Thyroid gland (tissue), 4 donors: ENCODE data around the gene TAS2R60. TPM values are rescaled to one million over a fixed set of nuclear protein-coding genes. Genes with fewer than 3 reads are reported as not detected.

ENCODE experiments used
- DNase-seq, 2 donors: peaks; one replicate each; pipeline ENCODE4 v3.0.0-alpha.2; 2019
- H3K27ac ChIP-seq, 3 donors: fragments of 200-600 bp; sonication (generic); 1 replicate in 2 of 3; 2 replicates in 1 of 3; pipeline ENCODE4 v1.5.1; 2016 to 2019; ENCODE audit warnings: mild to moderate bottlenecking in 1 of 3, moderate library complexity in 1 of 3
- H3K27me3 ChIP-seq: fragments of 200-600 bp; sonication (generic); one replicate; pipeline ENCODE4 v1.5.1; 2019
- H3K36me3 ChIP-seq, 2 donors: fragments of 200-600 bp; sonication (generic); one replicate each; pipeline ENCODE4 v1.5.1; 2016 to 2019
- H3K4me1 ChIP-seq, 2 donors: fragments of 200-600 bp; sonication (generic); one replicate each; pipeline ENCODE4 v1.5.1; 2017 to 2019
- H3K4me3 ChIP-seq, 3 donors: fragments of 200-600 bp; sonication (generic); replicated peaks in 1 of 3; 1 replicate in 2 of 3; 2 replicates in 1 of 3; pipeline ENCODE4 v1.5.1; 2016; ENCODE audit warnings: mild to moderate bottlenecking in 1 of 3
- H3K9me3 ChIP-seq: fragments of 200-600 bp; sonication (generic); one replicate; pipeline ENCODE4 v1.5.1; 2017
- POLR2A ChIP-seq, 2 donors: fragments of 450-650 bp; IDR thresholded peaks; one replicate each; pipeline ENCODE4 v1.6.1; 2017; ENCODE audit warnings: antibody characterized with exemption in 2 of 2, mild to moderate bottlenecking in 2 of 2, moderate library complexity in 1 of 2
- WGBS, 2 donors: methylation state at CpG; one replicate each; pipeline ENCODE4 v1.1.5; 2017; 5-methylcytosine and 5-hydroxymethylcytosine counted together
- intact Hi-C: fragments of 100-400 bp; cut with DNase I; formaldehyde crosslinking; loops from one replicate; pipeline ENCODE4 v1.15.1; 2023
- total RNA-seq, 4 donors: library from RNA; depleted of rRNA; stranded (reverse); fragments of >200 nt; gene quantifications; one replicate each; pipeline ENCODE4 v1.2.3, GENCODE V29; 2016
- TF ChIP-seq, protein P1 (sequence below), 6 experiments: fragments of 200-600 bp in 3 of 6; fragments of 450-650 bp in 3 of 6; sonication (generic) in 3 of 6; IDR thresholded peaks; one replicate each; pipeline ENCODE4 v1.5.1; 2016 to 2019; ENCODE audit warnings: antibody characterized with exemption in 6 of 6, mild to moderate bottlenecking in 2 of 6, inconsistent platforms in 1 of 6, moderate library complexity in 1 of 6

The TAS2R60 gene
- total RNA-seq, 4 donors from 2014 or later = not detected

- no peaks in the 10 kb centered on the region for H3K9me3 ChIP-seq
- no peak for TF ChIP-seq POLR2A (IDR thresholded peaks at IDR 0.05)
- TF ChIP-seq, protein P1, sequence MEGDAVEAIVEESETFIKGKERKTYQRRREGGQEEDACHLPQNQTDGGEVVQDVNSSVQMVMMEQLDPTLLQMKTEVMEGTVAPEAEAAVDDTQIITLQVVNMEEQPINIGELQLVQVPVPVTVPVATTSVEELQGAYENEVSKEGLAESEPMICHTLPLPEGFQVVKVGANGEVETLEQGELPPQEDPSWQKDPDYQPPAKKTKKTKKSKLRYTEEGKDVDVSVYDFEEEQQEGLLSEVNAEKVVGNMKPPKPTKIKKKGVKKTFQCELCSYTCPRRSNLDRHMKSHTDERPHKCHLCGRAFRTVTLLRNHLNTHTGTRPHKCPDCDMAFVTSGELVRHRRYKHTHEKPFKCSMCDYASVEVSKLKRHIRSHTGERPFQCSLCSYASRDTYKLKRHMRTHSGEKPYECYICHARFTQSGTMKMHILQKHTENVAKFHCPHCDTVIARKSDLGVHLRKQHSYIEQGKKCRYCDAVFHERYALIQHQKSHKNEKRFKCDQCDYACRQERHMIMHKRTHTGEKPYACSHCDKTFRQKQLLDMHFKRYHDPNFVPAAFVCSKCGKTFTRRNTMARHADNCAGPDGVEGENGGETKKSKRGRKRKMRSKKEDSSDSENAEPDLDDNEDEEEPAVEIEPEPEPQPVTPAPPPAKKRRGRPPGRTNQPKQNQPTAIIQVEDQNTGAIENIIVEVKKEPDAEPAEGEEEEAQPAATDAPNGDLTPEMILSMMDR (IDR thresholded peaks at IDR 0.05) = no peak
- no peaks in the 10 kb centered on the region for H3K36me3 ChIP-seq
- no peak overlapping the region for H3K4me3 ChIP-seq
- H3K4me1 ChIP-seq = no peaks in the 10 kb centered on the region
- H3K27me3 ChIP-seq = peaks cover 5% of the 10 kb centered on the region
- DNase-seq = no peak
- intact Hi-C loops = no loop called here
- 85 to 86% methylated on average over 1 of the region's 1 CpG for WGBS, 2 donors
- H3K27ac ChIP-seq = no peak overlapping the region
These were observed 8.5 kb downstream of the TAS2R60 start for GRCh38 chr7:143451746-143452145.

GRCh38 chr7:143452495-143452894, 9.2 kb downstream of the TAS2R60 start:
- Histone ChIP-seq H3K27me3 (peaks cover 1% of the 10 kb centered on the region), H3K27ac (no peak overlapping the region), H3K36me3 (no peaks in the 10 kb centered on the region), H3K4me1 (no peaks in the 10 kb centered on the region), H3K9me3 (no peaks in the 10 kb centered on the region), H3K4me3 (no peak overlapping the region)
- intact Hi-C loops = no loop called here
- WGBS, 2 donors = 85 to 93% methylated on average over 2 of the region's 2 CpGs
- no peak for DNase-seq
- TF ChIP-seq, protein P1 (IDR thresholded peaks at IDR 0.05) = no peak
- no peak for TF ChIP-seq POLR2A (IDR thresholded peaks at IDR 0.05)

DNA sequence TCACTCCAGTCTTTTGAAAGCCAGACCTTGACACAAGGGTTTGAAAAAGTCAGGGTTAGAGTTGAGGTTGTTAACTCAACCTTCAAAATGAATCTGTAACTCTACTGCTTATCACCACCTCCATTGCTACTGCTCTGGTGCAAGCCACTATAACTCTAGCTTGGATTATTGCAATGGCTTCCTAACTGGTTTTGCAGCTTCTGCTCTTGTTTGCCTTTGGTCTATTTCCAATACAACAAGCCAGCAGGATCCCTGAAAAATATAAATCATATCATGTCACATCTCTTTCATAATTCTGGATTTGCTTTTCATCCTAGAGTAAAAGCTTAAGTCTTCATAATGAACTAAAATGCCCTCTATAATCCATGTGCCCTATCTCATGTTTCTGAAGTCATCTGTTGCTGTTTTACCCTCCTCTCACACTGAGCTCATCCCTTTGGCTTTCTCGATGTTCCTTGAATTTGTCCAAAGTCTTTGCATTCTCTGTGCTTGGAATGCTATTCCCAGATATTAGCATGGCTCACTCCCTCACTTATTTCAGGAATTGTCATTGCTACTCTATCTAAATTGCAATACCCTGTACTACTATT, 10.9 kb downstream of the TAS2R60 start:
- no peak for DNase-seq
- Histone ChIP-seq H3K27me3 (no peaks in the 10 kb centered on the region), H3K27ac (no peak overlapping the region), H3K36me3 (no peaks in the 10 kb centered on the region), H3K9me3 (no peaks in the 10 kb centered on the region), H3K4me1 (no peaks in the 10 kb centered on the region), H3K4me3 (no peak overlapping the region)
- intact Hi-C loops = no loop called here
- 77 to 78% methylated on average over 1 of the region's 1 CpG for WGBS, 2 donors
- TF ChIP-seq POLR2A (IDR thresholded peaks at IDR 0.05) = no peak
- TF ChIP-seq, protein P1 (IDR thresholded peaks at IDR 0.05) = no peak

GRCh38 chr7:143455491-143455890, 12.2 kb downstream of the TAS2R60 start:
- intact Hi-C loops = no loop called here
- no peaks in the 10 kb centered on the region for H3K9me3 ChIP-seq
- no peaks in the 10 kb centered on the region for H3K27me3 ChIP-seq
- TF ChIP-seq POLR2A (IDR thresholded peaks at IDR 0.05) = no peak
- TF ChIP-seq, protein P1 (IDR thresholded peaks at IDR 0.05) = no peak
- no peaks in the 10 kb centered on the region for H3K4me1 ChIP-seq
- 91 to 94% methylated on average over 2 of the region's 2 CpGs for WGBS, 2 donors
- no peaks in the 10 kb centered on the region for H3K36me3 ChIP-seq
- no peak for DNase-seq
- no peak overlapping the region for H3K4me3 ChIP-seq
- H3K27ac ChIP-seq = no peak overlapping the region

DNA sequence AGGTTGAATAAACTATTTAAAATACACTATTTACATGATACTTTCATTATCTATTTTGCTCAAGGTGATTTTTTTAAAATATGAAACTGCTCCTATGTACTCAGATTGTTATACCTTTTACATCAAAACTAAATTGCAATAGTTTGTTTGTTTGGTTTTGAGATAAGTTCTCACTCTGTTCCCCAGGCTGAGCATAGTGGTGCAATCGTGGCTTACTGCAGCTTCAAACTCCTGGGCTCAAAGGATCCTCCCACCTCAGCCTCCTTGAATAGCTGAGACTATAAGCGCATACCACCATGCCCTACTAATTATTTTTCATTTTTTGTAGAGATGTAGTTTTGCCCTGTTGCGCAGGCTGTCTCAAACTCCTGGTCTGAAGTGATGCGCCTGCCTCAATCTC, 12.7 kb downstream of the TAS2R60 start:
- H3K9me3 ChIP-seq = no peaks in the 10 kb centered on the region
- H3K36me3 ChIP-seq = no peaks in the 10 kb centered on the region
- WGBS, 2 donors = 88 to 90% methylated on average over 4 of the region's 4 CpGs
- no peaks in the 10 kb centered on the region for H3K4me1 ChIP-seq
- no peaks in the 10 kb centered on the region for H3K27me3 ChIP-seq
- intact Hi-C loops = no loop called here
- H3K27ac ChIP-seq = no peak overlapping the region
- TF ChIP-seq, protein P1 (IDR thresholded peaks at IDR 0.05) = no peak
- TF ChIP-seq POLR2A (IDR thresholded peaks at IDR 0.05) = no peak
- no peak overlapping the region for H3K4me3 ChIP-seq
- DNase-seq = no peak
